ENCODE results near the gene FRY.
"Not testable (repeated sequence)": the region's sequence is repeated elsewhere in the genome, so short reads cannot be mapped to it uniquely, and the experiment has no call there.

Gene FRY

DNA sequence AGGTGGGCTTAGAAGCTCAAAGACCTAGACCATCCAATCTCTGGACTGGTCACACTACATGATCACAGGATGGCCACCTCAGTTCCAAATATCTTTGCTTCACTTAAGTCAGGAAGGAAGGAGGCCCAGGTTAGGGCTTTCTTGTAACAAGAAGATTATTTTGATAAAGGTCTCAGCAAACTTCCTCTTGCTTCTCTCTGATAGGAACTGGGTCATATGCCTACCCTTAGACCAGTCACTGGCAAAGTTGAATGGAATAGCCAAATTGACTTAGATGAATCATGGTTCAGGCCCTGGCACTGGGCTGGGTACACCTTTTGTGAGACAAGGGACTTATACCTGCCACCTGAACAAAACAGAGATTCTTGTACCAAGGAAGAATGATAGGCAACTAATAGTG is 11.0 kb downstream of the FRY start:
- no peak for DNase-seq

DNA sequence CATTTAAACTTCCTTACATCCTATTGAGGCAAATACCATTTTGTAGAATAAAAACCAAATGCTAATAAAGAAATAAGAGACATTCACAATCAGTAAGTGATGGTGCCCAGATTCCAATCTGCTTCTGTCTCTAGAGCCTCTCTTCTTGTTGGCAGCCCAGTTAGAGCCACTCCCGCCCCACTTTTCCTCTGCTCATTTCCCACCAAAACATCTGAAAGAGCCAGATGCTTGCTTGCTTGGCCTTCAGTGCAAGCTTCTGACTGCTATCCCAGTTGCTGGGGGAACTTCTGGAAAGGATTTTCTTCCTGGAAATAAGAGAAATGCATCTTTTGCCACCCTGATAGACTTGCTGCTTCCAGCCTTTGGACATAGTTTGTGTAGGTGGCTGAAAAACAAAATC is 12.9 kb downstream of the FRY start:
- no peak for DNase-seq

GRCh38 chr13:32045537-32045936 is 14.0 kb downstream of the FRY start:
- DNase-seq: no peak

GRCh38 chr13:32045982-32046785 is 14.6 kb downstream of the FRY start:
- no peak for DNase-seq

- DNase-seq: no peak
Observed at GRCh38 chr13:32047088-32047487, 15.5 kb downstream of the FRY start.

- no peak for DNase-seq
Observed at GRCh38 chr13:32047793-32048192, 16.2 kb downstream of the FRY start.

DNA sequence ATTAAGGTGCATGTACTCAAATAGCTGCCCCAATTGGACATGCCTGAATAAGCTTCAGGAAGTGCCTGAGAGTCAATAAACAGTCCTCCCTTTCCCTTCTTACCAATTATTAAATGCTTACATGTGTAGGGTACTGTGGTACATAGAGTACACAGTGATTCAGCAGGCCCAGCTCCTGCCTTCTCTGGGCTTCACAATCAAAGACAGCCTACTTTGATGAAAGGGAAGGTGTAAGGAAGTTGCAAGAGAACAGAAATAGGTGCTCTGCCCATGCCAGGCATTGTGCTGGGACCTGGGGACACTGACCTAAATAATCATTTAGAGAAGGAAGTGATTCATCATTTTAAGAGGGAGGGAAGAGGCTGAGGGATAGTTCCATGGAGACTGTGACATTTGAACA is 17.2 kb downstream of the FRY start:
- no peak for DNase-seq

DNA sequence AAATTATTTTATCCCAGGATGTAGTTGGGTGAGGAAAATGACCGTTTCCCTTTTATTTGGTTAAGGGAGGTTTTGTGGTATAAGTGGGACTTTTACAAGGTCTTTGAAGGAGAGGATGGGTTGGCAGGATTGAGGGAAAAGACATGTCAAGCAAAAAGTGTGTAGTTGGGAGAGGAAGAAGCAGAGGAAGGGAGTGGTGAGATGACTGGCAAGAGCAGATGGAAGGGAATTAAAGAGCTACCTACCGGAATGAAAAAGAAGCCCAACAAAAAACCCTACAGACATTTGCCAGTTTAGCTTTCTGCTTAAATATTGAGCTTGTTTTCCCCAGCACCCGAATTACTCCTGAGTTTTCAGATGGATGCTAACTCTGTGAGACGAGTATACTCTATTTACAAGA is 19.6 kb downstream of the FRY start:
- DNase-seq: no peak

DNA sequence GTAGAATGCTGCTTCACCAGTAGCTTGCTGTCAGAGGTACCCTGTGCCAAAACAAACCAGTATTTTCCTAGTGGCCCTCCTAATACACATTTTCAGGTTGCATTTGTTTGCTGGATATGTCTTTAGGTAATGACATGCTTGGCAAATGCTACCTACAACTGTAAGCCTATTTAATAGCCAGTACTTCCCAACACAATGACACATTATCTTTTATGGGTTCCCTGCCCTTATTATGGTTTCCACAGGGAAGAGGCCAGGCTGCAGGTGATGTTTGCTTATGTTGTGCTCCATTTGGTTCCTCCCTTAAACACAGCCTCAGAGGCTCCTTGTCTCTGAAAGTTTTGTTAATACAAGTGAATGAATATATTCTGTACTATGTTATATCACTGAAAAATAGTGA is 24.7 kb downstream of the FRY start:
- DNase-seq: no peak

DNA sequence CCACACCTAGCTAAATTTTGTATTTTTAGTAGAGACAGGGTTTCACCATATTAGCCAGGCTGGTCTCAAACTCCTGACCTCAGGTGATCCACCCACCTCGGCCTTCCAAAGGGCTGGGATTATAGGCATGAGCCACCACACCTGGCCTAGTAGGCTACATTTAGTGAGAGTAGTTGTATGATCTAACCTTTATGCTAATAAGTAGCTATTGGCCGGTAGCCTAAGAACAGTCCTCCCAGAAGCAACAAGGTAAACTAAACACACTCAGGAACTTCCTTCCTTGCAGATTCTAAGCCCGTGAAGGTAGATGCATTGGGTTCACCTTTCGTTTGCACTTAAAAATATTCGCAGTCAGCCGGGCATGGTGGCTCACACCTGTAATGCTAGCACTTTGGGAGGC is 25.8 kb downstream of the FRY start:
- not testable (repeated sequence) for DNase-seq

DNA sequence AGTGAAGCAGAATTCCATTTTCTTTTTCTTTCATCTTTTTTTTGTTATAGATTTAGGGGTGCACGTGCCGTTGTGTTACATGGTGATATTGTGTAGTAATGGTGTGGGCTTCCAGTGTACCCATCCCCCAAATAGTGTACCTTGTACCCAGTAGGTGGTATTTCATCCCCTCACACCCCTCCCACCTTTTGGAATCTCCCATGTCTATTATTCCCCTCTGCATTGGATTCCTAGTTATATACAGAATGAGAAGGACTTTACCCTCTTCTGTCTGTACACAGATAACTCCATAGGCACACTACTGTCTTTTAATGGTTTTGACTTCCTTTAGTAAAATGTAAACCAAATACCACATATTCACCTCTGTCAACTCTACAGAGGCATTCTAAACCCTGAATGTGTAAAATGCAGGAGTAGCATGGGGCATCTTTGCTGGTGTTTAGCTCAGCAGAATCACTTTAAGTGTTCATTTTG is 28.0 kb downstream of the FRY start:
- no peak for DNase-seq

DNA sequence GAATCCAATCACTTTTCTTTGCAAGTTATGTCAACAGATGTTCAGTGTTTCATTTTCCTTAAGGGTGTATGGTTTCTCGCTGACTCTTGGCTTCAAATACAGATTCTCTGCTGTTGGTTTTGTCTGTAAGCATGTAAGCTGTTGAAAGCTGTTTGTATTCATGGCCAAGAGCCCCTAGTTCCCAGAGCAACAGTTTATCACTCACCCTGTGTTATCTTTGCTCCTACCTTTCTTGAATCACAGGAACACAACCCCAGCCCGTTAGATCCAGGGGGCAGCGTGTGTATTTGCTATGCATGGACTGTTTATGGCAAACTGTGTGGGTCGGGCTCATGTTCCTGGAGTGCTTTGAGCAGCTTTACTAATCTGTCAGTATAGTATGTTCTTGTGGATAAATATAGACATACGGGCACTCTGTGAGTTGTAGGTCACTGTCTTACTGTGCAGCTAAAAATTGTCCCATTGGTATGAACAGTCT is 28.9 kb downstream of the FRY start:
- no peak for DNase-seq

- DNase-seq: no peak
Observed at GRCh38 chr13:32063619-32064233, 32.2 kb downstream of the FRY start.

- DNase-seq: no peak
Observed at GRCh38 chr13:32067149-32067961, 35.8 kb downstream of the FRY start.

DNA sequence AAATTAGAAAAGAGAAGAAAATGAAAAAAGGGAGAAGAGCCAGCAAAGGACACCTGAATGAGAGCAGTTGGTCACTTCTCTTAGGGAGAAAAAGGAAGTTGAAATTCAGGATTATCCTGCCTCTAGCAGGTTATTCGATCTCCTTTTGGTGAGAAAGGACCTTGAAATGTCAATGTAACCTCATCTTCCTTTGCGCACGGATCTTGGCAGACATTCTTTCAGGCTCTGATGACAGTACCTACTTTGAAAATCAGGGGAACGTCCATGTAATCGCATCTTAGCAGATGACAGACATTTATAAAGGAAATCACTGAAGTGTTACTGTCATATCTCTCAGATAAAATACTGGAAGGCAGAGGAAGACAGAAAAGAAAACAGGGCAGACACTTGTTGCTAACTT is 36.7 kb downstream of the FRY start:
- DNase-seq: no peak

GRCh38 chr13:32073180-32073864 is 41.7 kb downstream of the FRY start:
- no peak for DNase-seq

GRCh38 chr13:32075170-32075851 is 43.7 kb downstream of the FRY start:
- DNase-seq: no peak

GRCh38 chr13:32079587-32079986 is 48.0 kb downstream of the FRY start:
- DNase-seq: no peak

DNA sequence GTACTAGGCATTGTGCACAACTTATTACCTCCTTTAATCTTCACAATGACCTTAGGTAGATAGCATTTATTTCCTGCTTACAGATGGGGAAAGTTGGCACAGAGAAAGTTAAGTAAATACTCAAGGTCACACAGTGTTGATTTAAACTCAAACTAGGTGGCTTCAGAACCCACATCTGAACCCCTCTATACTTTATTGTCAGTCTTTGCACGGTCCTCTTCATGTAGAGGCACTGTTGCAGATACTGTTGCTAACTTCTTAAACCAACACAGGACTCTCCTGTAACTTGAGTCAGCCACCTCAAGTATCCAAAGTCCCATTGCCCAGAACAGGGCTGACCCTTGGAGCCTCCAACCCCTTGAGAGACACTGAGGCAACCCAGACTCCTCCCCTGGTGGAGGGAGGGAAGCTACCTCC is 48.8 kb downstream of the FRY start:
- no peak for DNase-seq

DNA sequence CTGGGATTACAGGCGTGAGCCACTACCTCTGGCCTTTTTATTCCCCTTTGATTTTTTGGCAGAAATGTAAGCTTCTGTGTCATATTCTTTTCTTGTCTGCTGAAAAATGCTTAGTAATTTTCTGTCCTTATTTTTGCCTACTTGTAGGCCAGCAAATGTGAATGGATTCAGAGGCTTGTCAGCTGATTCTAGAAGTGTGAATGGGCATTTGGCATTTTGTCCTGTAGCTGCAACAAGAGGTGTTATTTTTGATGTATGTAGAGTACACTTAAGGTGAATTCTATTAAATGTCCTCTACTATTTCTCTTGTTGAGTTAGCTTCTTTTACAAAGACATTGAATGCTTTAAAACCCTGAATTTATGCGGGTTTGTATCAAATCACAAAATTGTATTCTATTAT is 50.0 kb downstream of the FRY start:
- DNase-seq: no peak

- DNase-seq: no peak
Observed at GRCh38 chr13:32086366-32086765, 54.8 kb downstream of the FRY start.

GRCh38 chr13:32086791-32087441 is 55.3 kb downstream of the FRY start:
- no peak for DNase-seq
